Suprapubic skin (tissue), 4 donors: ENCODE results near the gene SENP5.
"Not testable (repeated sequence)": the region's sequence is repeated elsewhere in the genome, so short reads cannot be mapped to it uniquely, and the experiment has no call there.

Experiments
- CTCF ChIP-seq, 2 donors: fragments of 200-600 bp in 1 of 2; fragments of 450-650 bp in 1 of 2; sonication (generic) in 1 of 2; IDR thresholded peaks; one replicate each; pipeline ENCODE4 v1.5.1; 2016 to 2019; ENCODE audit warnings: antibody characterized with exemption in 2 of 2, mild to moderate bottlenecking in 1 of 2, moderate library complexity in 1 of 2
- POLR2A ChIP-seq, 2 donors: fragments of 450-650 bp; IDR thresholded peaks; one replicate each; pipeline ENCODE4 v1.6.1; 2017; ENCODE audit warnings: antibody characterized with exemption in 2 of 2, mild to moderate bottlenecking in 2 of 2, moderate library complexity in 2 of 2
- POLR2AphosphoS5 ChIP-seq, 3 donors: sonication (generic); formaldehyde crosslinking; IDR thresholded peaks; one replicate each; pipeline ENCODE4 v1.6.1; 2017; ENCODE audit warnings: antibody characterized with exemption in 3 of 3

- TF ChIP-seq POLR2AphosphoS5, POLR2A, CTCF (IDR thresholded peaks at IDR 0.05): not testable (repeated sequence)
Observed at GRCh38 chr3:196844235-196845219, 23.2 kb upstream of the SENP5 start.
